AG20443 (cell line): ENCODE data around the gene CFAP97D2.
A peak's percentile ranks its signal among the peaks of the same experiment; 100 is the strongest.

Experiments used
- DNase-seq: peaks from one replicate; pipeline ENCODE4 v3.0.0; 2012; ENCODE audit warnings: low spot score, mixed read lengths

The CFAP97D2 gene

DNA sequence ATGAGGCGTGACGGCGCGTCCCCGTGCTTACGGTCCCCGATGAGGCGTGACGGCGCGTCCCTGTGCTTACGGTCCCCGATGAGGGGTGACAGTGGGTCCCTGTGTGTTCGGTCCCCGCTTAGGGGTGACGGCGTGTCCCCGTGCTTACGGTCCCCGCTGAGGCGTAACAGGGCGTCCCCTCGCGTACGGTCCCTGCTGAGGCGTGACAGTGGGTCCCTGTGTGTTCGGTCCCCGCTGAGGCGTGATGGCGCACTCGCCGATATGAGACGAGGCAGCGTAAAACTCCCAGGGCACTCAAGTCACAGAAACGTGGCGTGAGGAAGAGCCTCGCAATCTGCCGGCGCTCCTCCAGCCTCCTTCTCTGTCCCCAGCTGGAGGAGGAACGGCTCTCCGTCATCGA lies 20.9 kb downstream of the CFAP97D2 start:
- DNase-seq, result no peak

DNA sequence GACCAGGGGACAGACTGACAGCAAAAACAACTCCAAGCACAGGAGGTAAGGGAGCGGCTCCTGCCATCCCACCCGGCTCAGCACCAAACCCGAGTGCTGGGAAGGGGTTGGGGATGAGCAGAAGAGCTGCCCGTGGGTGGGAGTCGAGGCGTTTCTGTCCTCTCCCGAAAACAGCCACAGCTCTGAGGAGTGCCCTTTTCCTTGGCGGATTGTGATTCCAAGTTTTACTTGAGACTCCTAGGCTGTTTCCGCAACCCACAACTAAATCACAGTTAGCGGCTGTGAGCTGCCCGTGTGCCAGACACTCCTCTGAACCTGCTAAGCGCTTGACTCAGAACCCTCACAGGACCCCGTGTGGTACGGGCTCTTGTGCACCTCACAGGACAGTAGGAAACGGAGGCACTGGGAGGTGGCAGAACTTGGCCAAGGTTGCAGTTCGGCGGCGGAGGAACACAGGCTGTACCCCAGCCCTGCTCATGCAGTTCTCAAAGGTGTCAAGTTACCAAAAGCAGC lies 21.4 kb downstream of the CFAP97D2 start:
- no peak for DNase-seq

DNA sequence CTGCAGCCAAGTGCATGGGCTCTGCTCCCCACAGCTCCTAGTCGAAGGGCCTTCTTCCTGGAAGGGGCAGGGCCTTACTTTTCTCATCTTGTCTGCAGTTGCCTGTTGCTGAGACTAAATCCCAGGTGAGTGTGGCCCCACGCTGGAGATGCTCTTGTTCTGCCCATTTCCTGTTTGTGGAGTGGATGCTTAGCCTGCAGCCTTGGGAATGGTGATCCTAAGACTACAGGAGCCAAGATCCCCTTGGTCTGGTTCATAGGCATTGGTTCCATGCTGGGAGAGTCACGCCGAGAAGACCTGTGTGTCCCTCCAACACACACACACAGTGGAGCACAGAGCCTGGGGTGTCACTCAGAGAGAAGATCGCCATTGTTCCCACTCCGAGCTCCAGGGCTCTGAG lies 23.5 kb downstream of the CFAP97D2 start:
- no peak for DNase-seq

DNA sequence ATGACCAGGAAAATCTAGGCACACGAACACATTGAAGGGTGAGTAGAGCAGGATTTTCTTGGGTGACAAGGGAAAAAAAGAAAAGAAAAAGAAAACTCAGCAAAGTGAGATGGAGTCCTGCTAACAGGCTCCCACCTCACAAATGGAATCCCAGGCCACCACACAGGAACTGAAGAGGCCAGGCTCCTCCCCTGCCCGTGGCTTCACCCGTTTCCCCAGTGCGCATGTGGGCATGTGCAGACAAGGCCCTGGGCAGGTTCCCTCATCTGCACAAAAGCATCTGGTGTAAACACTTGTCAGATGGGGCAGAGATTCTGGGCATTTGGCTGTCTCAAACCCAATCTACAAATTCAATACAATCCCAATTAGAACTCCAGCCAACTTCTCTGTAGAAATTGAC lies 24.5 kb downstream of the CFAP97D2 start:
- DNase-seq, result no peak

DNA sequence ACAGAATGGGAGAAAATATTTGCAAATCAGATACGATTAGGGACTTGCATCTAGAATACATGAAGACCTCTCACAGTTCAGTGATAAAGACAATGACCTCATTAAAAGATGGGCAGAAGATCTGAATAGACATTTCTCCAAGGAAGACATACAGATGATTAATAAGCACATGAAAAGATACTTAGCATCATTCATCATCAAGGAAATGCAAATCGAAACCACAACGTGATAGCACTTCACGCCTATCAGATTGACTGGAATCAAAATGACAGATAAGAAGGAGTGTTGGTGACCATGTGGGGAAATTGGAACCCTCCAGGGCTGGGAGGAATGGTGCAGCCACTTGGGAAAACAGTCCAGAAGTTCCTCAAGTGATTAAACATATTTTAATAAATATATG lies 25.8 kb downstream of the CFAP97D2 start:
- DNase-seq, result no peak

DNA sequence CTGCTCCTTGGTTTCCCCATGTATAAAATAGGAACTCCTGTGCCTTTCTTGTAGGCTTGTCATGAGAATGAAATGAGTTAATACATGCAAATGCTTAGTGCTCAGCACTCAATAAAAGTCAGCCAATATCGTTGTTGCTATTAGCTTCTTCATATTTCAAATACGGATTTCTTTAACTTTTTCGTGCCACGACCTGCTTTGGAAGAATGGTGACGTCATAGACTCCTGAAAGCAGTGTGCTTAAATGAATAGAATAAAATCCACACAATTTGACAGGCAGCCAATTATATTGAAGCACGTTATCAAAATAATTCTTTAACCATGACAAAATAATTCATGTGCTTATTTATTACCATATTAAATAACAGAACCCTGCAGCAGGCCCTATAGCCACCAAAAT lies 29.1 kb downstream of the CFAP97D2 start:
- no peak for DNase-seq

DNA sequence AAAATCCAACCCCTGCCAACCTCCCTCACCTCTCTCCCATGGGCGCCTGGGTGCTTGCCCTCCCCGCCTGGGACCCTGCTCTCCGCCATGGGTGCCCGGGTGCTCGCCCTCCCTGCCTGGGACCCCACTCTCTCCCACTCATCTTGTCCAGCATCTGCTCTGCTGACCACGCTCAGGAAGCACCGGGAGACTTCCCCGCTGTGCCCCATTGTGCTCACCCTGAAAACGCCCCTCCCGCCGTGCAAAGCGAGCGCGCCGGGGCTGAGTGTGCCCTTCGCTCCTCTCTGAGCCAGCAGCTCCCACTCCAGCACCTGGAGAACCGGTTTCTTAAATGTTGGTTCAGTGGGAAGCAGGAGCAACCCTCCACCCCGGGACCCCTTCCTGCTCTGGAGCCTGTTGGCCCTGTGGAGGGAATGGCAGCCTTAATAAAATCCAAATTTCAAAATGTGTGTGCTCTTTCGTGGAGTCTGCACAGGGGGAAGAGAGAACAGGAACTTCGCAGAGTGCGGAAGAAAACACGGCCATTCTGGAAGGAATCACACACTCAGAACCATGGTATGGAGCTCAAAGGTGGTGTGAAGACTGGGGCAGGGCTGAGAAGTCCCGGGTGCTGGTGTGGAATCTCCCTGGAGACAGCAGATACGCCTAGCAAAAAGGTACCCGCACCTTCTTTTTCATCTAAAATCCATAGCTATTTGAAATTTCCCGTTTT lies 32.5 kb downstream of the CFAP97D2 start:
- no peak for DNase-seq

DNA sequence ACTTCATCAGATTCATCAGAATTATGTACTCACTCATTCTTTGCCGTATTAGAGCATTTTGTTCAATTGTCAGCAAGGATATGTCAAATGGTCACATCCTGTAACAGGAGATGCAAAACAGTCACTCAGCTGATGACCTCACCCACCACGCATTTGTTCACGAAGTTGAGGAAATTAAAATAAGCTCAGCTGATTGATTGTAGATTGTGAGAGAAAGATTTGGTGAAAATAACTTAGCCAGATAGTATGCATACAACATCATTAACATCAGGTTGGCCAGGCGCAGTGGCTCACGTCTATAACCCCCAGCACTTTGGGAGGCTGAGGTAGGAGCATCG lies 33.1 kb downstream of the CFAP97D2 start:
- no peak for DNase-seq

DNA sequence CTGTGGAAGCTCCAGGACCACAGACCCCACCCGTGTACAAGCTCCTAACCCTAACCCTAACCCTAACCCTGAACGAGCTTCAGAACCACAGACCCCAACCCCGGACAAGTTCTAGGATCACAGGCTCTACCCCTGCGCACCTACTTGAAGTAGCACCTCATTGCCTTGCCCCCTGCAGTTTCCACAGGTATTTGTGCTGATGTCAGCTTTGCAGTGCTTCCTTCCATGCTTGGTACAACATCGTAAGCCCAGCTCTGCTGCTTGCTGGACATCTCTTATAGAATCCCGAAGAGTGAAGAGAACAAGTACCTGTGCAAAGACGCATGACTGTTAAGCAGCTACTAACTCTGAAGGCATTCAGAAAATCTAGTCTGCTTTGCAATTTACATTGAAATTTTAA lies 34.9 kb downstream of the CFAP97D2 start:
- no peak for DNase-seq

DNA sequence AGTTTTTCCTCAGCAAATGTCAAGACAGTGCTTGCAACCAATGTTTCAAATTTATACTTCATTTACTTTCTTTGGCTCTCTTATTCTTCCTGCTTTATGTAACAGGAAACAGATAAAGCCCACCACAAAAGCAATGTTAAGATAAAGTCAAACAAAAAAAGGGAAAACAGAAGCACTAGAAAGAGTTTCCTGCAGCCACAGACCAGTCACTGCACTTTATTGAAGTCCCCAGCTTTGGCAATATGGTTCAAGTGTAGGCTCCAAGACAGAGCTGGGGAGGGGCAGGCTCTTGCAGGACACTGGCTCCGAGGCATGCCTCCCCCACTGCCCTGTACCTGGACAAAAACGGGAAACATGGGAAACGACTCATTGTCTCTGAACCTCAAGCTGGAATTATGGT lies 40.3 kb downstream of the CFAP97D2 start:
- DNase-seq, result no peak

DNA sequence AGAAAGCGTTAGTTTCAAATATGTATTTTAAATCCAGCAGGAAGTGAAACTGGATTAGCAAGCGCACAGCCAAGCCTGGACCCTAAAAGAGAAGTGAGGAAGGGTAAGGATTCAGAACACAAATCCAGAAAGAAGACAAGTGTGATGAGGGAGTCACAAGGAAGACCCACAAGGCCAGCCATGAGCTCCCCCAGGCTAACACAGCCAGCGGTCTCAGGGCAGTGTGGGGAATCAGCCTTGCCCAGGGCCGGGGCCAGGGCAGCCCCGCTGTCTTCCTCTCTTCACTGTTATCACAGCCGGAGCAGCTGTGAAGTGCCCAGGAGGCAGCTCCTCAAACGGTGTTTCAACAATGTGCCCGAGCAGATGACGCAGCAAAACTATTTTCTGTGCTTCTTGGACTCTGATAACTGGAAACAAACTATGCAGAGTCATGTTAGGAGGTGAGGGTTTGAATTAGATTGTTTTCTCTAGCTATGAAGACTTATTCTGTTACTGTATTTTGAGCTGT lies 43.5 kb downstream of the CFAP97D2 start:
- DNase-seq, result no peak

DNA sequence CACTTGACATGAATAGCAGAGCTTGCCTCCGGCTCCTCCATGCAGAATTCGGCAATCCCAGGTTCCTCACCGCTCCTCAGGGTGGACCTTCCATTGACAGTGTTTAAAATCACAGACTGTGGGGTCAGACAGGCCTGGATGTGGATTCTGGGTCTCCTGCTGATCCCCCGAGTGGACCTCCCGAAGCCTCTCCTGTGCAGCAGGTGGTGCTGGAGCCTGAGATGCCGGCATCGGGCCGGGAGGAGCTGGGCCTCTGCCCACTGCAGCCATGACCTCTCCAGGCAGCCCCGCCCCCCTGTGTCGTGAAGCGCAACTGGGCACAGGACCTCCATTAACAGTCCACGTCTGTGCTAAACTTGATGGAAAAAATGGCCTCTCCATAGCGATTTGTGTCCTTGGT lies 45.1 kb downstream of the CFAP97D2 start:
- no peak for DNase-seq

DNA sequence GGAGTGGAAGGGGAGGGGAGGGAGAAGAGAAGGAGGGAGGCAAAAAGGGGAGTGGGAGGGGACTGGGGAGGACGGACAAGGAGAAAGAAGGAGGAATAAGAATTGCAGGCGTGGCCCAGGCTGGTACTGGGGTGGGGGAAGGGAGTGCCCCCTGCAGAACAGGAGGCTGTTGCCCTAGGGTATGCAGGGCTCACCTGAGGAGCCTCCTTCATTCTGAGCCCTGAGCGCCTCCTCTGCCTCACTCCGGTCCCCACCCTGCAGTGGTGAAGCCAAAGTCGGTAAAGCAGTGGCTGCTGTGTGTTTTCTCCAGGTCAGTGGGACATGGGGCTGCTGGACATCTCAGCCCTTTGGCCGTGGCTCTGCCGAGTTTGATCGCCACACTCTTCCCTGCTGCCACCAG lies 46.6 kb downstream of the CFAP97D2 start:
- DNase-seq, result no peak

DNA sequence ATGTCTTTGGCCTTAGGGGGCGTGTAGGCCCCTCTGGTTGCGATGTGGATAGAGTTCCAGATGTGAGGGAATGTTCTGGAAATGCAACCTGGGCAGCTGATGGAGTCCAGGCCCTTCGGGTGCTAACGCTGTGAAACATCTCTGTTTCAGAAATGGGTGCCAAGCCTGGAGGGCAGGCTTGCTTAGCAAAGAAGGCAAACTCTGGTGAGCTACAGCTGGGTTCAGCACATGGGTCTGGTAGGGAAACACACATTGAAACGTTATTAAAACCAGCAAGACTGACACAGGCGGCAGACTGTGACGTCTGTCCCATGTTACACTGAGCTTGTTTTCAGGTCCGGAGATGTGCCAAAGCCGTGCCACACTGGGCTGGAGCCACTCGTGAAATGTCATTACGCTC lies 47.0 kb downstream of the CFAP97D2 start:
- DNase-seq, result no peak

DNA sequence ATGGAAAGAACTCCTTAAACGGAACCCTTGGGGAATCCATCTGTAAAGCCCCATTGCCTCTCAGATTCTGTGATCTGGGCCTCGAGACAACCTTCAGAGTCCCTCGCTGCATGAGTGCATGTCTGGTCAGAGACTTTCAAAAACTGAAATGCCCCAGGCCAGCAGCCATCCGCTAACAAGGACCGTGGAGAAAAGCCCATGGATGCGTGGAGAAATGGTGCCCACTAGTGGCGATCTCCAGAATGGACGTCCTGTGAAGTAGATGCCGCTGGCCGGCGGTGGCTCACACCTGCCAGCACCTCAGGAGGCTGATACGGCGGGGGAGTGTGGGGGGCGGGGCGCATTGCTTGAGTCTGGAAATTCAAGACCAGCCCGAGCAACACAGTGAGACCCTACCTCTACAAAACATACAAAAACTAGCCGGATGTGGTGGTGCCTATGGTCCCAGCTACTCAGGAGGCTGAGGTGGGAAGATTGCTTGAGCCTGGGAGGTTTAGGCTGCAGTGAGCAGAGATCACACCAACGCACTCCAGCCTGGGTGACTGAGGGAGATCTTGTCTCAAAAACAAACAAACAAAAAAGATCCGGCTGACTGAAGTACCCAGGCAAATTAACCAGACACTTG lies 47.8 kb downstream of the CFAP97D2 start:
- peak; percentile 90 for DNase-seq

DNA sequence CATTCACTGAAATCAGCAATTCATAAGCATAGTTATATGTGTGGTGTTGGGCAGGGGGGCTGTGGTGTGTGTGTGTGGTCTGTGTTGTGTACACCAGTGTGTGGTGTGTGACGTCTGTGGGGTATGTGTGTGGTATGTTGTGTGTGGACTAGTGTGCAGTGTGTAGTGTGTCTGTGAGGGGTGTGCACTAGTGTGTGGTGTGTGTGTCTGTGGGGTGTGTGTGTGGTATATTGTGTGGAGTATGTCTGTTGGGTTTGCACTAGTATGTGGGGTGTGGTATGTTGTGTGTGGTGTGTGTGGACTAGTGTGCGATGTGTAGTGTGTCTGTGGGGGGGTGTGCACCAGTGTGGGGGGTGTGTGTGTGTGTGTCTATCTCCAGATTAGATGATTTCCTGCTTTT lies 48.5 kb downstream of the CFAP97D2 start:
- no peak for DNase-seq

DNA sequence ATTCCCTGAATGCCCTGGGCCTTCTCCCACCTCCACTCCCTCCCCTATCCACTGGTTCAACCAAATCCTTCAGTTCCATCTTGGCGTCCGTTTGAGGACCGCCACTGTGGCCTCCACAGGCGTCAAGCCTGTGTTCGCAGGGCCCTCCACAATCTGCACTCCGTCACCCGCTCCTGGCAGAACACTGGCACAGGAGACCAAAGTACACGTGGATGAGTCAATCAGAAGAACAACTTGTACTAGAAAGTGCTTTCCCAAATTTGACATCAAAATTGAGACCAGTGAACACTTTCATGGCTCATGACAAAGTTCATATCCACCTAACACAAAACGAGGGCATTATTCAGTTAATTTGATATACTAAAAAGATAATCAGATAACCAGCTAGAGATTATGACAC lies 49.1 kb downstream of the CFAP97D2 start:
- no peak for DNase-seq

DNA sequence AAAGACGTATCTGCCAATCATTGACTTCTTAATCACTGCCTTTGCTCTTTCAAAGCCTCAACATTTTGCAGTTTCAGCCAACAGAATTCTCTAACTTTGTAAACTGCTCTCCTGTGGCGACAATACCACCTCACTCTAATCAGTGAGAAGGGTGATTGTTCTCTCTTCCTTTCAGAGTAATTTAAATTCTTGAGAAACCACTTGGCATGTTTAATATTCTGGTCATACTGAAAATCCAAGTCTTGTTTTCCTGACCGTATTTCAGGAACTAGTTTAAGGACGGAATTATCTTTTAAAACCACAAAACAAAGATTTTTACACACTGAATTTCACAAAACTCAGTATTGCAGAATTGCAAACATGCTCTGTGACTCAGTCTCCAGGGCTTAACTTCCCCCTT lies 50.4 kb downstream of the CFAP97D2 start:
- peak; percentile 33 for DNase-seq

DNA sequence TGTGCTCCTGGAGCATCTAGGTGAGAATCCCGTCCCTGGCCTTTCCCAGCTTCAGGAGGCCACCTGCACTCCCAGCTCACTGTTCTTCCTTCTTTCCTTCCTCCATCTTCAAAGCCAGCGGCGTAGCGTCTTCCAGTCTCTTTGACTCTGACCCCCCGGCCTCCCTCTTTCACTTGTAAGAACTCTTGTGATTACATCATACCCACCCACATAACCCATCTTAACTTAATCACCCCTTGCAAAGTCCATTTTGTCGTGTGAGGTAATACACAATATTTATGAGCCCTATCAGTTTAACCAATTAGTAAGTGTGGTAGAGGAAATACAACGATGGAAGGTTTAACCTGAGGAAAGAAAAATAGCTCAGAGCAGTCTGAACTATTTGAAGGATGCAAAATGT lies 51.1 kb downstream of the CFAP97D2 start:
- DNase-seq, result no peak

DNA sequence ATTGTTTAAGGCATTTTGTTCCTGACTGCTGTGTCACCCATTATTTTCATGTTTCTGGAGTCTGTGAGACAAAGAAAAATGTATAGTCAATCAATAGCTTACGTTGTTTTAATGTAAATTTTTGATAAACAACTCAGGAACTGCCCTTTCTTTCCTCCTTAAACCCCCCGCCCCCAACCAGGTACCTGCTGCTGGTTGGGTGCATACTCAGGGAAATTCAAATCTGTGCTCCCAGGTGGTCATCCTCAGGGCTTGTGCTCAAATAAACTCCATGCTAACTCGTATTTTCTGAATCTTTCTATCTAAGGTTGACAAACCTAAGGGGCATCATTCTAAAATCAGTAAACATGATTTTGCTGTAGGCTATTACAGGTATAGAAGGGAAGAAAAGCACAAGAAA lies 51.5 kb downstream of the CFAP97D2 start:
- DNase-seq, result no peak

DNA sequence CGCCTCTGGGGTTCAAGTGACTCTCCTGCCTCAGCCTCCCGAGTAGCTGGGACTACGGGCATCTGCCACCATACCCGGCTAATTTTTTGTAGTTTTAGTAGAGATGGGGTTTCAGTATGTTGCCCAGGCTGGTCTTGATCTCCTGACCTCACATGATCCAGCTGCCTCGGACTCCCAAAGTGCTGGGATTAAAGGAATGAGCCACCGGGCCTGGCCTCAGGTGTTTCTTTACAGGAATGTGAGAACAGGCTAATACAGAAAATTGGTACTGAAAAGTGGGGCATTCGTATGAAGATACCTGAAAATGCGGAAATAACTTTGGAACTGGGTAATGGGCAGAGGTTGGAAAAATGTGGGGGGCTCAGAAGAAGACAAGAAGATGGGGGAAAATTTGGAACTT lies 52.8 kb downstream of the CFAP97D2 start:
- no peak for DNase-seq

DNA sequence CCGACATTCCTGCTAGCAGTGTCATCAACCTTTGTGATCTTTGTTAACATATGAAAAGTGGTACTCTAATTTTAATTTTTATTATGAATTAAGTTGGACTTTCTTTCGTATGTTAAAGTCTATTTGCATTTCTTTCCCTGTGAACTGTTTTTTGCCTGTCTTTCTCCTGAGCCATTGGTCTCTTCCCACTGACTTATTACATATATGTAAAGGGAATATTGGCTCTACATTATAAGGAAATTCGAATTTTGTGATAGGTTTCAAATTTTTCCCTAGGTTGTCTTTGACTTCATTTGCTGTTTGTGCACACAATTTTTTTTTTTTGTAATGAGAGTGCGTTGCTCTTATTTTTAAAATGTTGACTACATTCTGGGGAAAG lies 55.2 kb downstream of the CFAP97D2 start:
- DNase-seq, result no peak

DNA sequence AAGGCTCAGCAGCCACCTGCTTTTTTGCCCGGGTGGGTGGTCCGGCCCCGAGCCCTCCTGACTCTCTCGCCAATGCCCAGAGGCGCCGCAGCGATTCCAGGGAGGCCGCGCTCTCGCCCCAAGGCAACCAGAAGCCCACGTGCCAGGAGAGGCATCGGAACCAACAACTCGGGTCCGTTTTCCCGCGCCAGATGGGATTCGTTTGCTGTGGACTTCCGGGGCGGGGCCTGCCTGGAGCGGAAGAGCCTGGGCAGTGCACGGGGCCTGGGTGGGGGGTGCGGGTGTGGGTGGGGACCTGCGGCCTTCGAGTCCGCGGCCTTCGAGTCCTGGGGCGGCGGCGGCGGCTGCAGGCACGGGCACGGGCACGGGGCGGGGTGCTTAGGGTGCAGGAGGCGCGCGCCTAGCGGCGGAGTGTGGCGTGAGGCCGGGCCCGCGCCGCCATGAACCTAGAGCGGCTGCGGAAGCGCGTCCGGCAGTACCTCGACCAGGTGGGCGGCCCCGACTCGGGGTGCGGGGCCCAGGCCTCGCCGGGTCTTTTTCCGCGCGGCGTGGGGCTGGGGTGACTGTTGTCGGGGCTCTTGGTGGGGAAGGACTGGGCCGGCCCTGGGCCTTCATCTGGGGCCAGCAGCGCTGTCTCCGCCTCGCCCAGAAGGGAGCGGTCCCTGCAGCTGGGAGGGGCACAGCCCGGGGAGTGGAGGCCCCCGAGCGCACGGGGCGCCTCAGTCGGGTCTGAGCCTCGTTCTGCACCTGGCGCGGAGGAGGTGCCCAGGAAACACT lies 55.8 kb downstream of the CFAP97D2 start, which contains the start of gene CDC16:
TSS of gene CDC16 (plus strand) at position 253 of the 777 bp plus-strand sequence. CDS start at position 441, 188 bp downstream.
- DNase-seq, result peak; percentile 98
